Measurements from ENCODE around the gene MFSD12.

- TF ChIP-seq CTCF (IDR thresholded peaks at IDR 0.05; ENCODE audit: low read depth, low read length, poor library complexity, severe bottlenecking) (no peak), EZH2phosphoT487 (IDR thresholded peaks at IDR 0.05; ENCODE audit: borderline replicate concordance, low read length) (no peak)
Measured at GRCh38 chr19:3528539-3529211, 28.7 kb downstream of the MFSD12 start.
